Epidermal melanocyte (primary cell): ENCODE measurements around the gene TLR7.

Experiments used
- DNase-seq: peaks from one replicate; pipeline ENCODE4 v3.0.0; 2011; ENCODE audit warnings: low spot score; ENCODE audit not compliant: insufficient read length

Gene TLR7

GRCh38 chrX:12866451-12867377, at the start of gene TLR7:
Gene TLR7, plus strand, starts transcription at chrX:12867072. Its CDS starts 507 bp downstream, at chrX:12867579.
- DNase-seq, result no peak

- DNase-seq, result no peak
Observed at GRCh38 chrX:12817528-12817927, 49.3 kb upstream of the TLR7 start.

- DNase-seq, result no peak
Observed at GRCh38 chrX:12819222-12819621, 47.6 kb upstream of the TLR7 start.

GRCh38 chrX:12820737-12821136, 46.1 kb upstream of the TLR7 start:
- DNase-seq, result no peak

- no peak for DNase-seq
Observed at GRCh38 chrX:12824944-12825343, 41.9 kb upstream of the TLR7 start.

GRCh38 chrX:12825801-12826200, 41.1 kb upstream of the TLR7 start:
- no peak for DNase-seq

GRCh38 chrX:12843061-12843667, 23.7 kb upstream of the TLR7 start:
- DNase-seq, result no peak

GRCh38 chrX:12843668-12844279, 23.1 kb upstream of the TLR7 start:
- DNase-seq, result no peak

- DNase-seq, result no peak
Observed at GRCh38 chrX:12844319-12844718, 22.6 kb upstream of the TLR7 start.

- DNase-seq, result no peak
Observed at GRCh38 chrX:12865359-12865758, 1.5 kb upstream of the TLR7 start.

- DNase-seq, result no peak
Observed at GRCh38 chrX:12867685-12868084, 813 bp downstream of the TLR7 start.

- DNase-seq, result no peak
Observed at GRCh38 chrX:12868747-12869146, 1.9 kb downstream of the TLR7 start.

- DNase-seq, result no peak
Observed at GRCh38 chrX:12871257-12871656, 4.4 kb downstream of the TLR7 start.

- DNase-seq, result no peak
Observed at GRCh38 chrX:12872741-12873140, 5.9 kb downstream of the TLR7 start.

GRCh38 chrX:12874581-12874980, 7.7 kb downstream of the TLR7 start:
- DNase-seq, result no peak

GRCh38 chrX:12877386-12877785, 10.5 kb downstream of the TLR7 start:
- no peak for DNase-seq

- no peak for DNase-seq
Observed at GRCh38 chrX:12878536-12878935, 11.7 kb downstream of the TLR7 start.

GRCh38 chrX:12881914-12882313, 15.0 kb downstream of the TLR7 start:
- DNase-seq, result no peak

- DNase-seq, result no peak
Observed at GRCh38 chrX:12885508-12885907, 18.6 kb downstream of the TLR7 start.

GRCh38 chrX:12886545-12886944, 19.7 kb downstream of the TLR7 start:
- no peak for DNase-seq

GRCh38 chrX:12887141-12887540, 20.3 kb downstream of the TLR7 start:
- no peak for DNase-seq

- DNase-seq, result no peak
Observed at GRCh38 chrX:12887767-12888166, 20.9 kb downstream of the TLR7 start.
